GM12878 (cell line): Measurements from ENCODE around the gene LRRN4CL. TPM values are rescaled to one million over a fixed set of nuclear protein-coding genes. Genes with fewer than 3 reads are reported as not detected.

Experiments used
- ATAC-seq: fragments of 200-7000 bp; cut with Tn5 transposase; 3 replicates; pipeline ENCODE4 v1.9.1; 2020; ENCODE audit warnings: mild to moderate bottlenecking, moderate library complexity
- BruUV-seq: library from RNA; stranded (reverse); fragments of 400-500 nt; replicated peaks from 2 replicates; lab custom pipeline; 2021; lab: Mats Ljungman, UMichigan
- CTCF ChIA-PET: fragments of 300-600 bp; sonication (Branson Sonifier 250); formaldehyde crosslinking; extraction: SDS; loops from one replicate; lab custom pipeline; 2021; ENCODE audit warnings: inconsistent platforms; lab: Yijun Ruan, JAX
- POLR2A ChIA-PET: fragments of 350-600 bp; formaldehyde crosslinking; extraction: SDS; loops from one replicate; lab custom pipeline; 2021; ENCODE audit warnings: inconsistent platforms; lab: Charles Lee
- RAD21 ChIA-PET: fragments of 300-600 bp; sonication (Branson Sonifier 250); formaldehyde crosslinking; loops from one replicate; lab custom pipeline; 2023; ENCODE audit warnings: antibody characterized with exemption; ENCODE audit not compliant: unreplicated experiment; lab: Charles Lee
- SMC1A ChIA-PET: fragments of 300-600 bp; sonication (Branson Sonifier 250); formaldehyde crosslinking; loops from one replicate; lab custom pipeline; 2023; ENCODE audit not compliant: unreplicated experiment, uncharacterized antibody; lab: Charles Lee
- DNase-seq: peaks from one replicate; pipeline ENCODE4 v3.0.0-alpha.2; 2011; ENCODE audit warnings: low read depth, low spot score
- FAIRE-seq: peaks from 3 replicates; lab custom pipeline; 2011; peaks lifted over from hg19 to GRCh38; lab: Jason Lieb, UNC
- H2AFZ ChIP-seq: 2 replicates; pipeline ENCODE4 v1.6.0; 2011; ENCODE audit warnings: low read depth, low read length, control low read depth; ENCODE audit not compliant: control insufficient read depth
- H3K27ac ChIP-seq: 2 replicates; pipeline ENCODE4 v1.5.1; 2011; ENCODE audit warnings: control low read depth; ENCODE audit not compliant: control insufficient read depth, insufficient read depth
- H3K27me3 ChIP-seq, 2 experiments: replicated peaks in 1 of 2; 2 replicates each; pipeline versions ENCODE4 v1.6.0 to v1.6.1; 2011; ENCODE audit warnings: low read length in 1 of 2; ENCODE audit not compliant: control insufficient read depth in 2 of 2, insufficient read depth in 2 of 2
- H3K36me3 ChIP-seq, 2 experiments: 2 replicates each; pipeline ENCODE4 v1.5.1; 2011; ENCODE audit warnings: low read length in 1 of 2; ENCODE audit not compliant: control insufficient read depth in 2 of 2, insufficient read depth in 2 of 2
- H3K4me1 ChIP-seq: 2 replicates; pipeline ENCODE4 v1.6.1; 2011; ENCODE audit warnings: mild to moderate bottlenecking, low read length, moderate library complexity, mixed read lengths; ENCODE audit not compliant: control insufficient read depth, insufficient read depth
- H3K4me2 ChIP-seq: 2 replicates; pipeline ENCODE4 v1.6.0; 2011; ENCODE audit warnings: control low read depth; ENCODE audit not compliant: control insufficient read depth, insufficient read depth
- H3K4me3 ChIP-seq: fragments of 200-600 bp; sonication (generic); 2 replicates; pipeline ENCODE4 v1.5.1; 2016
- H3K79me2 ChIP-seq: 2 replicates; pipeline ENCODE4 v1.6.0; 2011; ENCODE audit warnings: low read length; ENCODE audit not compliant: control insufficient read depth, insufficient read depth
- H3K9ac ChIP-seq: 2 replicates; pipeline ENCODE4 v1.8.0; 2011; ENCODE audit warnings: low read length, control low read depth, mixed read lengths; ENCODE audit not compliant: control insufficient read depth, insufficient read depth
- H3K9me3 ChIP-seq: replicated peaks from 3 replicates; pipeline ENCODE4 v1.5.1; 2011; ENCODE audit warnings: mild to moderate bottlenecking, low read length; ENCODE audit not compliant: control insufficient read depth, insufficient read depth
- H4K20me1 ChIP-seq: 2 replicates; pipeline ENCODE4 v1.6.0; 2011; ENCODE audit not compliant: control insufficient read depth, insufficient read depth
- PAX8 ChIP-seq: fragments of 450-650 bp; IDR thresholded peaks from 2 replicates; pipeline ENCODE4 v1.6.1; 2017; ENCODE audit warnings: mild to moderate bottlenecking, moderate library complexity
- RAD51 ChIP-seq: fragments of 450-650 bp; IDR thresholded peaks from 2 replicates; pipeline ENCODE4 v1.6.1; 2016; ENCODE audit warnings: moderate library complexity, mild to moderate bottlenecking, inconsistent platforms
- RCOR1 ChIP-seq: conservative IDR thresholded peaks from 2 replicates; pipeline ENCODE4 v1.6.1; 2012; ENCODE audit warnings: low read depth, low read length, improper control_type of control experiment
- SMARCA5 ChIP-seq: fragments of 450-650 bp; IDR thresholded peaks from 2 replicates; pipeline ENCODE4 v1.6.1; 2017; ENCODE audit warnings: mild to moderate bottlenecking
- YBX1 ChIP-seq: fragments of 450-650 bp; IDR thresholded peaks from 2 replicates; pipeline ENCODE4 v1.6.1; 2016; ENCODE audit warnings: antibody characterized with exemption
- ZBTB11 ChIP-seq: fragments of 450-650 bp; formaldehyde crosslinking; IDR thresholded peaks from 2 replicates; pipeline ENCODE4 v1.5.0; 2022; ENCODE audit warnings: mild to moderate bottlenecking, missing genetic modification characterization
- ZNF207 ChIP-seq: fragments of 450-650 bp; IDR thresholded peaks from 2 replicates; pipeline ENCODE4 v1.6.1; 2014; ENCODE audit warnings: antibody characterized with exemption, mild to moderate bottlenecking, borderline replicate concordance
- ZZZ3 ChIP-seq: IDR thresholded peaks from 2 replicates; pipeline ENCODE4 v1.6.1; 2011; ENCODE audit warnings: low read depth; ENCODE audit not compliant: control insufficient read depth, insufficient read length
- WGBS: methylation state at CpG from one replicate; pipeline ENCODE4 v1.1.6; 2016; ENCODE audit warnings: low lambda C conversion rate; ENCODE audit not compliant: insufficient replicate concordance, insufficient coverage; ENCODE audit errors: missing lambda C conversion rate; 5-methylcytosine and 5-hydroxymethylcytosine counted together
- in situ Hi-C: fragments of 300-500 bp; cut with MboI; formaldehyde crosslinking; loops from 9 replicates; pipeline ENCODE4 v1.14.3; 2018; ENCODE audit warnings: mixed read lengths
- intact Hi-C: fragments of 100-400 bp; cut with micrococcal nuclease; formaldehyde crosslinking; loops from one replicate; pipeline ENCODE4 v1.14.2; 2022; ENCODE audit not compliant: unreplicated experiment
- polyA plus RNA-seq, 11 experiments: library from polyadenylated mRNA; depleted of rRNA in 4 of 11; unstranded in 6 of 11; stranded (reverse) in 5 of 11; fragments of >200 nt; fragmentation: Nextera tagmentation in 4 of 11; fragmentation: Illumina TruSeq in 1 of 11; extraction: Ambion mirVana in 4 of 11; extraction: Trizol in 1 of 11; gene quantifications; 1 replicate in 1 of 11; 2 replicates in 10 of 11; pipeline versions ENCODE4 v1.2.1 to v1.2.3, GENCODE V29; 2011 to 2016; ENCODE audit warnings: inconsistent platforms in 2 of 11, missing spikeins in 2 of 11, low read depth in 1 of 11
- total RNA-seq, 4 experiments: library from RNA; depleted of rRNA in 3 of 4; stranded (reverse); fragments of >200 nt in 3 of 4; fragmentation: Illumina TruSeq in 1 of 4; extraction: Trizol in 1 of 4; gene quantifications; 2 replicates each; pipeline versions ENCODE4 v1.2.1 to v1.2.3, GENCODE V29; 2013 to 2021
- TF ChIP-seq, protein P1 (sequence below): fragments of 450-650 bp; IDR thresholded peaks from 2 replicates; pipeline ENCODE4 v1.6.1; 2017; ENCODE audit warnings: mild to moderate bottlenecking
- TF ChIP-seq, protein P2 (sequence below): fragments of 450-650 bp; IDR thresholded peaks from 2 replicates; pipeline ENCODE4 v1.6.1; 2016; ENCODE audit warnings: mild to moderate bottlenecking

Gene LRRN4CL
- total and polyA plus RNA-seq, 10 of the 15 experiments (the other 5 are each of a cell fraction or from before 2014, with no cell fraction given), result 0.01 to 0.06 TPM; not detected in 8

DNA sequence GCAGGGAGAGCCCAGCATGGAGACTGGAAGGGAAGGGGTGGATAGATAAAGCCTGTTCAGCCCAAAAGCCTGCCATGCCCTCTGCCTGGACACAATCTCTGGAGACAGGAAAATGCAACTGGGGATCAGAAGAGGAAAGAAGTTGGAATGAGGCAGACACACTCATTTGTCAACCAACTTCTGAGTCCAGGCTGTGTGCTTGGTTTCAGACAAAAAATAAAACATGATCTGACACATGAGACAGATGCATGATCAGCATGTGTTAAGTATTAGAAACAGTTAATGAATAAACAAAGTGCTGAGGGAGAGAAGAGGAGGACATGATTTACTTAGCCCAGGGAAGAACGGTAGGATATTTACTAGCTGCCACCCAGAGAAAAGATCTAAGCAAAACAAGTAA, 839 bp downstream of the LRRN4CL start:
- FAIRE-seq (no peak), DNase-seq (no peak), ATAC-seq (no peak)
- RAD21 ChIA-PET, result interaction anchor here (0.7 to 1.0 kb wide), 2 partner anchors 9 to 264 kb away, joined by 3 to 4 read pairs; no protein-coding TSS in a partner anchor
- intact Hi-C loops, result loop anchor here (10.0 kb wide), 1 partner anchor 224 kb away; no protein-coding TSS in a partner anchor
- POLR2A ChIA-PET, result no interaction called here
- peaks cover 9% of the 10 kb centered on the region in 2 experiments; a peak in 3 of 4 replicates for H3K36me3 ChIP-seq
- in situ Hi-C loops, result no loop called here
- no peaks in the 10 kb centered on the region for H3K27me3 ChIP-seq
- no peaks in the 10 kb centered on the region for H3K9me3 ChIP-seq
- H3K4me3 ChIP-seq, result no peak overlapping the region
- H3K79me2 ChIP-seq, result no peaks in the 10 kb centered on the region
- no peak overlapping the region for H2AFZ ChIP-seq
- no peak overlapping the region for H3K9ac ChIP-seq
- no peak overlapping the region for H3K27ac ChIP-seq
- TF ChIP-seq ZNF207 (no peak), SMARCA5 (no peak), ZBTB11 (no peak), PAX8 (no peak), YBX1 (no peak), ZZZ3 (no peak), RAD51 (no peak), RCOR1 (no peak)
- TF ChIP-seq, protein P1, sequence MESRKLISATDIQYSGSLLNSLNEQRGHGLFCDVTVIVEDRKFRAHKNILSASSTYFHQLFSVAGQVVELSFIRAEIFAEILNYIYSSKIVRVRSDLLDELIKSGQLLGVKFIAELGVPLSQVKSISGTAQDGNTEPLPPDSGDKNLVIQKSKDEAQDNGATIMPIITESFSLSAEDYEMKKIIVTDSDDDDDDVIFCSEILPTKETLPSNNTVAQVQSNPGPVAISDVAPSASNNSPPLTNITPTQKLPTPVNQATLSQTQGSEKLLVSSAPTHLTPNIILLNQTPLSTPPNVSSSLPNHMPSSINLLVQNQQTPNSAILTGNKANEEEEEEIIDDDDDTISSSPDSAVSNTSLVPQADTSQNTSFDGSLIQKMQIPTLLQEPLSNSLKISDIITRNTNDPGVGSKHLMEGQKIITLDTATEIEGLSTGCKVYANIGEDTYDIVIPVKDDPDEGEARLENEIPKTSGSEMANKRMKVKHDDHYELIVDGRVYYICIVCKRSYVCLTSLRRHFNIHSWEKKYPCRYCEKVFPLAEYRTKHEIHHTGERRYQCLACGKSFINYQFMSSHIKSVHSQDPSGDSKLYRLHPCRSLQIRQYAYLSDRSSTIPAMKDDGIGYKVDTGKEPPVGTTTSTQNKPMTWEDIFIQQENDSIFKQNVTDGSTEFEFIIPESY, result no peak
- TF ChIP-seq, protein P2, sequence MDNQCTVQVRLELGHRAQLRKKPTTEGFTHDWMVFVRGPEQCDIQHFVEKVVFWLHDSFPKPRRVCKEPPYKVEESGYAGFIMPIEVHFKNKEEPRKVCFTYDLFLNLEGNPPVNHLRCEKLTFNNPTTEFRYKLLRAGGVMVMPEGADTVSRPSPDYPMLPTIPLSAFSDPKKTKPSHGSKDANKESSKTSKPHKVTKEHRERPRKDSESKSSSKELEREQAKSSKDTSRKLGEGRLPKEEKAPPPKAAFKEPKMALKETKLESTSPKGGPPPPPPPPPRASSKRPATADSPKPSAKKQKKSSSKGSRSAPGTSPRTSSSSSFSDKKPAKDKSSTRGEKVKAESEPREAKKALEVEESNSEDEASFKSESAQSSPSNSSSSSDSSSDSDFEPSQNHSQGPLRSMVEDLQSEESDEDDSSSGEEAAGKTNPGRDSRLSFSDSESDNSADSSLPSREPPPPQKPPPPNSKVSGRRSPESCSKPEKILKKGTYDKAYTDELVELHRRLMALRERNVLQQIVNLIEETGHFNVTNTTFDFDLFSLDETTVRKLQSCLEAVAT, result no peak
- no peaks in the 10 kb centered on the region for H4K20me1 ChIP-seq
- CTCF ChIA-PET, result interaction anchor here (1.0 to 1.7 kb wide), 3 partner anchors 23 to 293 kb away, joined by 3 to 7 read pairs (median 3); partner anchors contain the start of genes C11orf98 and CSKMT
- no peaks in the 10 kb centered on the region for H3K4me1 ChIP-seq
- BruUV-seq, result no TSS peak
- no peak overlapping the region for H3K4me2 ChIP-seq
- SMC1A ChIA-PET, result no interaction called here
- 93% methylated on average over 1 of the region's 1 CpG for WGBS
